HEK293 (cell line): Measurements from ENCODE around the gene MAD2L1BP.

ENCODE experiments used
- REST ChIP-seq: fragments of 450-650 bp; formaldehyde crosslinking; IDR thresholded peaks from 2 replicates; pipeline ENCODE4 v1.5.1; 2016; ENCODE audit warnings: missing biosample characterization, missing genetic modification characterization
- TCF7L2 ChIP-seq: IDR thresholded peaks from 2 replicates; pipeline ENCODE4 v1.6.1; 2011; ENCODE audit warnings: low read depth, mild to moderate bottlenecking, inconsistent platforms, low read length, moderate library complexity, borderline replicate concordance
- ZNF23 ChIP-seq: fragments of 450-650 bp; formaldehyde crosslinking; IDR thresholded peaks from 2 replicates; pipeline ENCODE4 v1.5.1; 2016; ENCODE audit warnings: missing biosample characterization, missing genetic modification characterization, borderline replicate concordance
- ZNF777 ChIP-seq: fragments of 450-650 bp; formaldehyde crosslinking; IDR thresholded peaks from 2 replicates; pipeline ENCODE4 v1.5.1; 2017; ENCODE audit warnings: missing biosample characterization, missing genetic modification characterization, borderline replicate concordance
- TF ChIP-seq, protein P1 (sequence below): fragments of 450-650 bp; formaldehyde crosslinking; IDR thresholded peaks from 2 replicates; pipeline ENCODE4 v1.5.1; 2016; ENCODE audit warnings: missing biosample characterization, missing genetic modification characterization
- TF ChIP-seq, protein P2 (sequence below): fragments of 450-650 bp; formaldehyde crosslinking; IDR thresholded peaks from 2 replicates; pipeline ENCODE4 v1.5.1; 2016; ENCODE audit warnings: missing biosample characterization, missing genetic modification characterization

GRCh38 chr6:43665376-43665775, 29.7 kb downstream of the MAD2L1BP start:
- TF ChIP-seq, protein P1, sequence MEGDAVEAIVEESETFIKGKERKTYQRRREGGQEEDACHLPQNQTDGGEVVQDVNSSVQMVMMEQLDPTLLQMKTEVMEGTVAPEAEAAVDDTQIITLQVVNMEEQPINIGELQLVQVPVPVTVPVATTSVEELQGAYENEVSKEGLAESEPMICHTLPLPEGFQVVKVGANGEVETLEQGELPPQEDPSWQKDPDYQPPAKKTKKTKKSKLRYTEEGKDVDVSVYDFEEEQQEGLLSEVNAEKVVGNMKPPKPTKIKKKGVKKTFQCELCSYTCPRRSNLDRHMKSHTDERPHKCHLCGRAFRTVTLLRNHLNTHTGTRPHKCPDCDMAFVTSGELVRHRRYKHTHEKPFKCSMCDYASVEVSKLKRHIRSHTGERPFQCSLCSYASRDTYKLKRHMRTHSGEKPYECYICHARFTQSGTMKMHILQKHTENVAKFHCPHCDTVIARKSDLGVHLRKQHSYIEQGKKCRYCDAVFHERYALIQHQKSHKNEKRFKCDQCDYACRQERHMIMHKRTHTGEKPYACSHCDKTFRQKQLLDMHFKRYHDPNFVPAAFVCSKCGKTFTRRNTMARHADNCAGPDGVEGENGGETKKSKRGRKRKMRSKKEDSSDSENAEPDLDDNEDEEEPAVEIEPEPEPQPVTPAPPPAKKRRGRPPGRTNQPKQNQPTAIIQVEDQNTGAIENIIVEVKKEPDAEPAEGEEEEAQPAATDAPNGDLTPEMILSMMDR = no peak
- TF ChIP-seq ZNF777 (tag by site-specific recombination) = no peak
- TF ChIP-seq TCF7L2 = no peak
- TF ChIP-seq ZNF23 (tag by site-specific recombination) = no peak
- TF ChIP-seq, protein P2, sequence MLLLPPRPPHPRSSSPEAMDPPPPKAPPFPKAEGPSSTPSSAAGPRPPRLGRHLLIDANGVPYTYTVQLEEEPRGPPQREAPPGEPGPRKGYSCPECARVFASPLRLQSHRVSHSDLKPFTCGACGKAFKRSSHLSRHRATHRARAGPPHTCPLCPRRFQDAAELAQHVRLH (tag by site-specific recombination) = no peak
- no peak for TF ChIP-seq REST (tag by site-specific recombination)
